Thoracic aorta (tissue), 2 donors: ENCODE data around the gene MAFG. TPM values are rescaled to one million over a fixed set of nuclear protein-coding genes. Genes with fewer than 3 reads are reported as not detected.

Source experiments
- ATAC-seq: fragments of 150-250 bp; one replicate; pipeline ENCODE4 v1.8.0; 2017; ENCODE audit warnings: low read depth; ENCODE audit not compliant: insufficient number of reproducible peaks, low FRiP score
- DNase-seq: peaks from one replicate; pipeline ENCODE4 v3.0.0-alpha.2; 2020; ENCODE audit warnings: low spot score
- H3K27ac ChIP-seq, 2 donors: fragments of 200-600 bp; sonication (generic); 1 replicate in 1 of 2; 2 replicates in 1 of 2; pipeline ENCODE4 v1.5.1; 2016; ENCODE audit warnings: mild to moderate bottlenecking in 2 of 2, moderate library complexity in 2 of 2
- H3K27me3 ChIP-seq: fragments of 200-600 bp; sonication (generic); replicated peaks from 2 replicates; pipeline ENCODE4 v1.6.0; 2016; ENCODE audit warnings: mild to moderate bottlenecking; ENCODE audit not compliant: insufficient read depth
- H3K36me3 ChIP-seq: fragments of 200-600 bp; sonication (generic); one replicate; pipeline ENCODE4 v1.5.1; 2016
- H3K4me1 ChIP-seq, 2 donors: fragments of 200-600 bp; sonication (generic); 1 replicate in 1 of 2; 2 replicates in 1 of 2; pipeline versions ENCODE4 v1.5.1 to v1.6.0; 2016; ENCODE audit warnings: low read depth in 2 of 2, mild to moderate bottlenecking in 1 of 2; ENCODE audit not compliant: control insufficient read depth in 1 of 2
- H3K4me3 ChIP-seq: fragments of 200-600 bp; sonication (generic); 2 replicates; pipeline ENCODE4 v1.5.1; 2016; ENCODE audit warnings: mild to moderate bottlenecking
- H3K9me3 ChIP-seq: fragments of 200-600 bp; sonication (generic); 2 replicates; pipeline ENCODE4 v1.5.1; 2016
- CTCF ChIP-seq: fragments of 200-600 bp; sonication (generic); IDR thresholded peaks from one replicate; pipeline ENCODE4 v1.5.1; 2019; ENCODE audit warnings: antibody characterized with exemption
- total RNA-seq, 2 donors: library from RNA; depleted of rRNA; stranded (reverse); fragments of >200 nt; gene quantifications; one replicate each; pipeline versions ENCODE4 v1.1.0 to v1.2.3, GENCODE V29; 2016

MAFG gene
- total RNA-seq, 2 donors from 2014 or later: 29.8 to 32.1 TPM

GRCh38 chr17:81925860-81926450 is 1.6 kb downstream of the MAFG start:
- Histone ChIP-seq H3K27ac (peak overlapping the region; percentile 81 to 82), H3K36me3 (peaks cover 10% of the 10 kb centered on the region), H3K27me3 (no peaks in the 10 kb centered on the region), H3K9me3 (no peaks in the 10 kb centered on the region), H3K4me3 (peak overlapping the region; percentile 82), H3K4me1 (peaks cover 38 to 55% of the 10 kb centered on the region in 2 donors)
- DNase-seq (no peak), ATAC-seq (no peak)
- TF ChIP-seq CTCF: no peak

- H3K4me1 ChIP-seq: peaks cover 41 to 55% of the 10 kb centered on the region in 2 donors
- no peak overlapping the region for H3K4me3 ChIP-seq
- no peak overlapping the region for H3K27ac ChIP-seq
- DNase-seq (no peak), ATAC-seq (no peak)
- TF ChIP-seq CTCF: no peak
- H3K9me3 ChIP-seq: no peaks in the 10 kb centered on the region
- no peaks in the 10 kb centered on the region for H3K27me3 ChIP-seq
- peaks cover 17% of the 10 kb centered on the region for H3K36me3 ChIP-seq
Observed at GRCh38 chr17:81924557-81925532, 2.7 kb downstream of the MAFG start.

- Histone ChIP-seq H3K36me3 (peaks cover 17% of the 10 kb centered on the region), H3K27me3 (no peaks in the 10 kb centered on the region), H3K27ac (peak overlapping the region in 1 of 2 donors; percentile 50), H3K4me1 (peaks cover 41 to 54% of the 10 kb centered on the region in 2 donors), H3K9me3 (no peaks in the 10 kb centered on the region), H3K4me3 (peak overlapping the region; percentile 62)
- ATAC-seq (no peak), DNase-seq (no peak)
- no peak for TF ChIP-seq CTCF
Observed at GRCh38 chr17:81923302-81924260, 4.0 kb downstream of the MAFG start.

- peaks cover 39 to 50% of the 10 kb centered on the region in 2 donors for H3K4me1 ChIP-seq
- TF ChIP-seq CTCF: no peak
- peaks cover 17% of the 10 kb centered on the region for H3K36me3 ChIP-seq
- peak overlapping the region; percentile 62 for H3K4me3 ChIP-seq
- DNase-seq (no peak), ATAC-seq (no peak)
- no peaks in the 10 kb centered on the region for H3K9me3 ChIP-seq
- no peaks in the 10 kb centered on the region for H3K27me3 ChIP-seq
- peak overlapping the region in 1 of 2 donors; percentile 50 for H3K27ac ChIP-seq
Observed at GRCh38 chr17:81922566-81923301, 4.8 kb downstream of the MAFG start.
